Body of pancreas (tissue), 4 donors: Measurements from ENCODE around the gene USP21.

Experiments used
- CTCF ChIP-seq, 7 experiments: fragments of 450-650 bp in 4 of 7; fragments of 200-600 bp in 3 of 7; sonication (generic) in 3 of 7; IDR thresholded peaks; one replicate each; pipeline ENCODE4 v1.5.1; 2016 to 2019; ENCODE audit warnings: antibody characterized with exemption in 7 of 7
- POLR2A ChIP-seq, 3 donors: fragments of 450-650 bp; IDR thresholded peaks; one replicate each; pipeline ENCODE4 v1.6.1; 2016; ENCODE audit warnings: antibody characterized with exemption in 3 of 3, mild to moderate bottlenecking in 2 of 3

- no peak for TF ChIP-seq CTCF (IDR thresholded peaks at IDR 0.05)
- no peak for TF ChIP-seq POLR2A (IDR thresholded peaks at IDR 0.05)
Measured at GRCh38 chr1:161163793-161164192, 4.5 kb downstream of the USP21 start.
